Esophagus squamous epithelium (tissue), 5 donors: ENCODE results near the gene NRDE2. TPM values are rescaled to one million over a fixed set of nuclear protein-coding genes. Genes with fewer than 3 reads are reported as not detected.
A peak's percentile ranks its signal among the peaks of the same experiment; 100 is the strongest.

ENCODE experiments used
- DNase-seq: peaks from one replicate; lab custom pipeline; 2025; lab: John Stamatoyannopoulos, UW
- H3K27ac ChIP-seq, 4 donors: fragments of 200-600 bp; sonication (generic); one replicate each; pipeline ENCODE4 v1.5.1; 2016 to 2019; ENCODE audit warnings: mild to moderate bottlenecking in 1 of 4
- H3K27me3 ChIP-seq, 4 donors: fragments of 200-600 bp; sonication (generic); 1 replicate in 3 of 4; 2 replicates in 1 of 4; pipeline versions ENCODE4 v1.5.1 to v1.6.0; 2017 to 2021; ENCODE audit warnings: antibody characterized with exemption in 1 of 4
- H3K36me3 ChIP-seq, 3 donors: fragments of 200-600 bp; sonication (generic); one replicate each; pipeline ENCODE4 v1.5.1; 2016 to 2019
- H3K4me1 ChIP-seq, 3 donors: fragments of 200-600 bp; sonication (generic); one replicate each; pipeline ENCODE4 v1.5.1; 2017 to 2019
- H3K4me3 ChIP-seq, 4 donors: fragments of 200-600 bp; sonication (generic); 1 replicate in 3 of 4; 2 replicates in 1 of 4; pipeline ENCODE4 v1.5.1; 2016 to 2019; ENCODE audit warnings: mild to moderate bottlenecking in 2 of 4, moderate library complexity in 1 of 4
- H3K9me3 ChIP-seq, 3 donors: fragments of 200-600 bp; sonication (generic); one replicate each; pipeline ENCODE4 v1.5.1; 2016 to 2019
- CTCF ChIP-seq, 6 experiments: fragments of 450-650 bp in 4 of 6; fragments of 200-600 bp in 2 of 6; sonication (generic) in 2 of 6; IDR thresholded peaks; one replicate each; pipeline ENCODE4 v1.5.1; 2016 to 2019; ENCODE audit warnings: antibody characterized with exemption in 6 of 6, mild to moderate bottlenecking in 4 of 6, moderate library complexity in 4 of 6
- POLR2A ChIP-seq, 4 donors: fragments of 450-650 bp; IDR thresholded peaks; one replicate each; pipeline ENCODE4 v1.6.1; 2017; ENCODE audit warnings: antibody characterized with exemption in 4 of 4, mild to moderate bottlenecking in 4 of 4, moderate library complexity in 3 of 4
- WGBS, 2 donors: methylation state at CpG; one replicate each; pipeline ENCODE4 v1.1.5; 2018; 5-methylcytosine and 5-hydroxymethylcytosine counted together
- intact Hi-C: fragments of 100-400 bp; cut with DNase I; formaldehyde crosslinking; loops from one replicate; pipeline ENCODE4 v1.15.0; 2022
- total RNA-seq, 4 donors: library from RNA; depleted of rRNA; stranded (reverse); fragments of >200 nt; gene quantifications; one replicate each; pipeline ENCODE4 v1.1.0, GENCODE V29; 2016
- donor health status: DM: yes; HTN: yes; CAD: no.

The NRDE2 gene
- total RNA-seq, 4 donors from 2014 or later = 9.6 to 13.4 (median 10.3) TPM

GRCh38 chr14:90274808-90275457 is 56.8 kb downstream of the NRDE2 start:
- Histone ChIP-seq H3K9me3 (no peaks in the 10 kb centered on the region), H3K4me1 (peaks cover 0 to 22% (median 13%) of the 10 kb centered on the region in 3 donors), H3K27ac (peak overlapping the region in 3 of 4 donors; percentile 20 to 61 (median 55)), H3K36me3 (peaks cover 9 to 95% (median 30%) of the 10 kb centered on the region in 3 donors), H3K27me3 (no peaks in the 10 kb centered on the region), H3K4me3 (no peak overlapping the region)
- WGBS, 2 donors = 29 to 54% methylated on average over 7 to 8 of the region's 8 CpGs
- TF ChIP-seq CTCF (IDR thresholded peaks at IDR 0.05) (no peak), POLR2A (IDR thresholded peaks at IDR 0.05) (no peak)
- intact Hi-C loops = no loop called here
- no peak for DNase-seq

GRCh38 chr14:90274019-90274418 is 57.7 kb downstream of the NRDE2 start:
- H3K27me3 ChIP-seq = no peaks in the 10 kb centered on the region
- peaks cover 0 to 22% (median 13%) of the 10 kb centered on the region in 3 donors for H3K4me1 ChIP-seq
- no peak for TF ChIP-seq POLR2A (IDR thresholded peaks at IDR 0.05)
- DNase-seq = no peak
- H3K9me3 ChIP-seq = no peaks in the 10 kb centered on the region
- peaks cover 9 to 95% (median 36%) of the 10 kb centered on the region in 3 donors for H3K36me3 ChIP-seq
- WGBS, 2 donors = 69 to 75% methylated on average over 5 to 7 of the region's 9 CpGs
- H3K4me3 ChIP-seq = no peak overlapping the region
- H3K27ac ChIP-seq = peak overlapping the region in 2 of 4 donors; percentile 28 to 61
- intact Hi-C loops = no loop called here

- WGBS, 2 donors = 63 to 80% methylated on average over 8 of the region's 8 CpGs
- H3K4me3 ChIP-seq = no peak overlapping the region
- no peaks in the 10 kb centered on the region for H3K9me3 ChIP-seq
- TF ChIP-seq POLR2A (IDR thresholded peaks at IDR 0.05) = no peak
- no peak for TF ChIP-seq CTCF (IDR thresholded peaks at IDR 0.05)
- H3K27me3 ChIP-seq = no peaks in the 10 kb centered on the region
- DNase-seq = no peak
- intact Hi-C loops = no loop called here
- H3K27ac ChIP-seq = peak overlapping the region in 2 of 4 donors; percentile 28 to 61
- peaks cover 0 to 22% (median 13%) of the 10 kb centered on the region in 3 donors for H3K4me1 ChIP-seq
- H3K36me3 ChIP-seq = peaks cover 11 to 95% (median 38%) of the 10 kb centered on the region in 3 donors
Observed at GRCh38 chr14:90273532-90273931, 58.2 kb downstream of the NRDE2 start.

GRCh38 chr14:90272523-90272922 is 59.2 kb downstream of the NRDE2 start:
- H3K36me3 ChIP-seq = peaks cover 11 to 95% (median 42%) of the 10 kb centered on the region in 3 donors
- peaks cover 0 to 22% (median 13%) of the 10 kb centered on the region in 3 donors for H3K4me1 ChIP-seq
- H3K27ac ChIP-seq = peak overlapping the region in 2 of 4 donors; percentile 8 to 55
- no peak for TF ChIP-seq POLR2A (IDR thresholded peaks at IDR 0.05)
- TF ChIP-seq CTCF (IDR thresholded peaks at IDR 0.05) = no peak
- no peak for DNase-seq
- 71 to 74% methylated on average over 7 to 9 of the region's 10 CpGs for WGBS, 2 donors
- no peak overlapping the region for H3K4me3 ChIP-seq
- no peaks in the 10 kb centered on the region for H3K27me3 ChIP-seq
- intact Hi-C loops = no loop called here
- no peaks in the 10 kb centered on the region for H3K9me3 ChIP-seq

GRCh38 chr14:90268420-90268819 is 63.3 kb downstream of the NRDE2 start:
- intact Hi-C loops = no loop called here
- no peak overlapping the region for H3K4me3 ChIP-seq
- WGBS, 2 donors = 88 to 96% methylated on average over 4 of the region's 4 CpGs
- DNase-seq = no peak
- no peaks in the 10 kb centered on the region for H3K9me3 ChIP-seq
- H3K36me3 ChIP-seq = peaks cover 6 to 100% (median 71%) of the 10 kb centered on the region in 3 donors
- no peak for TF ChIP-seq CTCF (IDR thresholded peaks at IDR 0.05)
- TF ChIP-seq POLR2A (IDR thresholded peaks at IDR 0.05) = no peak
- H3K4me1 ChIP-seq = peaks cover 0 to under 1% (median 0%) of the 10 kb centered on the region in 3 donors
- no peak overlapping the region for H3K27ac ChIP-seq
- H3K27me3 ChIP-seq = no peaks in the 10 kb centered on the region
